Activated naive CD8-positive, alpha-beta T cell treated with anti-CD3 and anti-CD28 coated beads, Interleukin-2, amount 10 ng/mL, durations not matched to agents 7 days and 5 days (primary cell): ENCODE results near the gene RIPK4. TPM values are rescaled to one million over a fixed set of nuclear protein-coding genes. Genes with fewer than 3 reads are reported as not detected.

Experiments used
- ATAC-seq: fragments of 150-1000 bp; cut with Tn5 transposase; one replicate; pipeline ENCODE4 v1.10.0; 2021; ENCODE audit warnings: low read depth, moderate library complexity
- POLR2A ChIA-PET: fragments of 350-600 bp; sonication (Branson Sonifier 250); formaldehyde crosslinking; loops from one replicate; lab custom pipeline; 2021; ENCODE audit warnings: antibody characterized with exemption; lab: Charles Lee
- DNase-seq: peaks from one replicate; pipeline ENCODE4 v3.0.0; 2021
- H3K27ac Mint-ChIP-seq: one replicate; pipeline ENCODE4 v1.8.0; 2022; ENCODE audit warnings: mild to moderate bottlenecking, mixed read lengths
- H3K27me3 Mint-ChIP-seq: one replicate; pipeline ENCODE4 v1.8.0; 2022; ENCODE audit warnings: mild to moderate bottlenecking, moderate library complexity, mixed read lengths
- H3K36me3 Mint-ChIP-seq: one replicate; pipeline ENCODE4 v1.8.0; 2021; ENCODE audit warnings: mild to moderate bottlenecking, mixed read lengths
- H3K4me1 Mint-ChIP-seq: one replicate; pipeline ENCODE4 v1.8.0; 2021; ENCODE audit warnings: mixed read lengths
- H3K4me3 Mint-ChIP-seq: one replicate; pipeline ENCODE4 v1.8.0; 2022; ENCODE audit warnings: mild to moderate bottlenecking, moderate library complexity, mixed read lengths
- H3K9me3 Mint-ChIP-seq: one replicate; pipeline ENCODE4 v1.8.0; 2021; ENCODE audit warnings: mixed read lengths
- total RNA-seq, 2 experiments: library from RNA; stranded (reverse); gene quantifications; one replicate each; pipeline ENCODE4 v1.2.3, GENCODE V29; 2021

The RIPK4 gene
- total RNA-seq, 2 experiments from 2014 or later: 0.19 to 0.20 TPM

DNA sequence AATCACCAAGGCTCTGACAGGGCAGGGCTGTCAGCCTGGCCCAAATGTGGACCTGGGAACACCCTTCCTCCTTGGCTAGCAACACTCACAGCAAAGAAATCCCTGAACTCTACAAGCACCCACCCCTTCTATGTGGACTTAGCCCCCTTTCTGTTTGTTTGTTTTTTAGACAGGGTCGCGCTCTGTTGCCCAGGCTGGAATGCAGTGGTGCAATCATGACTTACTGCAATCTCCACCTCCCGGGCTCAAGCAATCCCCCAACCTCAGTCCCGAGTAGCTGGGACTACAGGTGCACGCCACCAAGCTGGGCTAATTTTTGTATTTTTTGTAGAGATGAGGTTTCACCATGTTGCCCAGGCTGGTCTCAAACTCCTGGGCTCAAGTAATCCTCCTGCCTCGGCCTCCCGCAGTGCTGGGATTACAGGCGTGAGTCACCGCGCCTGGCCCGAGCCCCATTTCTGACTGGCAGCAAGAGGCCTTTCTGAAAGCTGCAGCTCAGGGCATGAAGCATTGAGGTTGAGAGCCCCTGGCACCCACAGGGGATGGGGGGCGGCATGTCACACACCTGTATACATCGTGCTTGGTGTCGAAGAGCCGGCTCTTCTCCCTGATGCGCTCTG, 16.2 kb downstream of the RIPK4 start:
- H3K4me1 Mint-ChIP-seq: no peaks in the 10 kb centered on the region
- DNase-seq (no peak), ATAC-seq (no peak)
- no peaks in the 10 kb centered on the region for H3K9me3 Mint-ChIP-seq
- POLR2A ChIA-PET: no interaction called here
- no peak overlapping the region for H3K27ac Mint-ChIP-seq
- no peak overlapping the region for H3K4me3 Mint-ChIP-seq
- H3K27me3 Mint-ChIP-seq: no peaks in the 10 kb centered on the region
- no peaks in the 10 kb centered on the region for H3K36me3 Mint-ChIP-seq

DNA sequence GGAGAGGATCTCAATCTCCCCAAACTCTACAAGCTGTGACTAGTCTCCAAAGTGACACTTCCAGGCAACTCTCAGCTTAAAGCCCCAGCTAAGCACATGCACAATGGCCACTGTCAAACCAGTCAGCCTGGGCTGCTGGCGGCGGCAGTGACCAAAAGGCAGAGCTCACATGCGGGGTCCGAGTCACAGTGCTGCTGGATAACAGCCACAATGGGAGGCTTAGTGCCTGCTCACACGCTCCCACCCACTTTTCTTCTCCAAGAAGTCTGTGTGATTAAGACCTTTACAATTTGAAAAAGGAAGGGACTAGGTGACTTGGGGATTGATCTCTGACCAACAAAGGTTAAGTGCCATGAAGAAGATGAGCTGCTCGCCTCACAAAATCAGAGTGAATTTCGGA, 16.8 kb downstream of the RIPK4 start:
- H3K4me3 Mint-ChIP-seq: no peak overlapping the region
- H3K9me3 Mint-ChIP-seq: no peaks in the 10 kb centered on the region

DNA sequence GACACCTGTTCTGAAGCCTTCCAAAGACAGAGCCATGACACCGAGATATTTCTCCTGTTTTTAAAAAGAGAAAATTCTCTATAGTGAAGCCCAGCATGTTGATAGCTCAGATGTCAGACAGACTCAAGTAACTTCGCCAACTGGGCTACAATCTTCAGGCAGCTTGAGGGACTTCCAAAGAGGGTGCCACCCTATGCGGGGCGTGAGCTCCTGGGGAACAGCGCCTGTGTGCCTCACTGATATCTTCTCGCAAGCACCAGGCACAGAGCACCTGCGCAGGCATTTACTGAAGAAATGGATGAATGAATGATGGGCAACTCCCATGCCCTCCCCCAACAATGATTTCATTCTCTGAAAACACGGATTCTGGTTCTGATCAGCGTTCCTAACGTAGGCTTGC, 17.6 kb downstream of the RIPK4 start:
- Mint-ChIP-seq H3K27me3 (no peaks in the 10 kb centered on the region), H3K9me3 (no peaks in the 10 kb centered on the region), H3K4me1 (no peaks in the 10 kb centered on the region), H3K4me3 (no peak overlapping the region), H3K36me3 (no peaks in the 10 kb centered on the region), H3K27ac (no peak overlapping the region)
- POLR2A ChIA-PET: no interaction called here
- no peak for DNase-seq
- ATAC-seq: no peak

More for the DNA sequence above, 16.8 kb downstream of the RIPK4 start:
- no peaks in the 10 kb centered on the region for H3K36me3 Mint-ChIP-seq
- no peak for DNase-seq
- H3K27me3 Mint-ChIP-seq: no peaks in the 10 kb centered on the region
- no peaks in the 10 kb centered on the region for H3K4me1 Mint-ChIP-seq
- POLR2A ChIA-PET: no interaction called here
- H3K27ac Mint-ChIP-seq: no peak overlapping the region
- no peak for ATAC-seq

DNA sequence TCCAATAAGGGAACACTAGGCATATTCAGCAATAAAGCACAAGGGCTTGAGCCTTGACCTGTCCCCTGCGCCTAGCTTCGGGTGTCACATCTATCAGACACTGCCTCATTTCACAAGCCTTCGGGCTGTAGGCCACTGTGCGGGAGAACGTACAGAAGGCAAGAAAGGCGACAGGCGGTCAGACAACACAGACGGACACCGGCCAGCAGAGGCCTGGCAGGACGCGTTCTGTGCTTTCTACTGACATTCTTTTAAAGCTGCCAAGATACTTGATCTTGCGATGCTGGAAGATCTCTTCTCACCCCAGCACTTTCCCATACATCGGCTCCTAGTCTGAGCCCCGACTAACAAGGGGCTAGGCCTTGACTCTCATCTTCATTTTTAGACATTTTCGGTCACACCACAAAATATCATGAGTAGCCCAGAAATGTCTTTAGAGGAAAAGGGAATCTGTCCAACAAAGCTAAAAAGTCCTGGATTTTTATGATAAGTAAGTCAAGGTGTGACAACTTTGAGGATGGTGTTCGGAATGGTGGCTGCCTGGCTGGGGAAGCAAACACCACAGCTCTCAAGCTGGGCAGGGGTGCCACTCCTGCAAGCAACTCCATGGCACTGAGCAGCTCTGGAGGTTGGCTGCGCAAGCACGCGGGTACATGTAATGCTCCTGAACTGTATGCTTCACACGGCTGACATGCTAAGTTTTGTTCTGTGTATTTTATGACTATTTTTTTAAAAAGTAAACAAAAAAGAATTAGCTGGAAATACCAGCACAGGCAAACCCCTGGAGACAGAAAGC, 18.7 kb downstream of the RIPK4 start:
- Mint-ChIP-seq H3K27me3 (no peaks in the 10 kb centered on the region), H3K27ac (no peak overlapping the region), H3K4me1 (no peaks in the 10 kb centered on the region), H3K36me3 (no peaks in the 10 kb centered on the region), H3K4me3 (no peak overlapping the region), H3K9me3 (no peaks in the 10 kb centered on the region)
- DNase-seq (no peak), ATAC-seq (no peak)
- POLR2A ChIA-PET: no interaction called here

- POLR2A ChIA-PET: no interaction called here
- DNase-seq: no peak
- H3K9me3 Mint-ChIP-seq: no peaks in the 10 kb centered on the region
- no peaks in the 10 kb centered on the region for H3K4me1 Mint-ChIP-seq
- H3K4me3 Mint-ChIP-seq: no peak overlapping the region
- H3K36me3 Mint-ChIP-seq: no peaks in the 10 kb centered on the region
- ATAC-seq: no peak
- no peak overlapping the region for H3K27ac Mint-ChIP-seq
- H3K27me3 Mint-ChIP-seq: no peaks in the 10 kb centered on the region
Measured at GRCh38 chr21:41746744-41747006, 20.2 kb downstream of the RIPK4 start.

DNA sequence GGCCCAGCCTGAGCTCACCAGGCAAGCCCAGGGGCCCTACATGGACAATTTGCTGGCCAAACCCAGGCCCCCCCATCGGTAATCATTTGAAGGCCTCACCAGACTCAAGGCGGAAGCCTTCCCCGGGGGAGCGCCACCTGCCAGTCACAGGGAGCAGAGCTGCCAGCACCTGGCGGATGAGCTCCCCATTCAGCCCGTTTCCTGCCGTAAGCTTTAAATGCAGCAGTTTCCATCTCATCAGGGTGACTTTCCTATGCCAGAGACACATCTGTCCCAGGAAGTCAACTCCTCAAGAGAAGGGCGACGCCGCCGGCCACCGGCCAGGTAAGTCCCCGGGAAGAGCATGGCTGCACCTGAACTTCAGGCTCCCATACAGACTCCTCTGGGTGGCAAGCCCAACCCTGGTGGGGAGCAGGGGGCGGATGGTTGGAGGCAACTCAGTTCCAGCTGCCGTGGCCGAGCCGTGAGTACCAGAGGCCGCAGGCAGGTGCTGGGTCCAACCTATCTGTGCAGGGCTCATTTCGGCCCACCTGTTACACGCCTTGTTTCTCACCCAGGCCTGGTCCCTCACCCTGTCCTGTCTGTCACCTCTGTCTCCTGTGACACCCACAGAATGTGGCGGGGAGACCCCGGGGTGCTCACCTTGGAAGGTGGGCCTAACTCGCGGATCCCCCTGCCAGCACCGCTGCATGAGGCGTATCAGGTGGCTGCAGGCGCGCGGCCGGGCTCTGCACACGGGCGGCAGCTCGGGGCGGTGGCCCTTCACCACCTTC, 20.7 kb downstream of the RIPK4 start:
- no peak for DNase-seq
- no peaks in the 10 kb centered on the region for H3K36me3 Mint-ChIP-seq
- POLR2A ChIA-PET: no interaction called here
- no peaks in the 10 kb centered on the region for H3K9me3 Mint-ChIP-seq
- H3K27me3 Mint-ChIP-seq: no peaks in the 10 kb centered on the region
- no peak overlapping the region for H3K27ac Mint-ChIP-seq
- no peaks in the 10 kb centered on the region for H3K4me1 Mint-ChIP-seq
- no peak overlapping the region for H3K4me3 Mint-ChIP-seq
- no peak for ATAC-seq

- H3K27me3 Mint-ChIP-seq: no peaks in the 10 kb centered on the region
- DNase-seq (no peak), ATAC-seq (no peak)
- H3K9me3 Mint-ChIP-seq: no peaks in the 10 kb centered on the region
- no peak overlapping the region for H3K27ac Mint-ChIP-seq
- no peaks in the 10 kb centered on the region for H3K4me1 Mint-ChIP-seq
- no peaks in the 10 kb centered on the region for H3K36me3 Mint-ChIP-seq
- POLR2A ChIA-PET: no interaction called here
- no peak overlapping the region for H3K4me3 Mint-ChIP-seq
Measured at GRCh38 chr21:41745026-41745820, 21.6 kb downstream of the RIPK4 start.

GRCh38 chr21:41744028-41744930, 22.6 kb downstream of the RIPK4 start:
- no peak for ATAC-seq
- H3K4me3 Mint-ChIP-seq: no peak overlapping the region
- no peak for DNase-seq
- H3K27me3 Mint-ChIP-seq: no peaks in the 10 kb centered on the region
- H3K9me3 Mint-ChIP-seq: no peaks in the 10 kb centered on the region
- no peaks in the 10 kb centered on the region for H3K36me3 Mint-ChIP-seq
- POLR2A ChIA-PET: no interaction called here
- H3K27ac Mint-ChIP-seq: no peak overlapping the region
- H3K4me1 Mint-ChIP-seq: no peaks in the 10 kb centered on the region

GRCh38 chr21:41743321-41744027, 23.4 kb downstream of the RIPK4 start:
- ATAC-seq (no peak), DNase-seq (no peak)
- H3K9me3 Mint-ChIP-seq: no peaks in the 10 kb centered on the region
- POLR2A ChIA-PET: no interaction called here
- no peaks in the 10 kb centered on the region for H3K4me1 Mint-ChIP-seq
- H3K36me3 Mint-ChIP-seq: no peaks in the 10 kb centered on the region
- H3K27ac Mint-ChIP-seq: no peak overlapping the region
- no peaks in the 10 kb centered on the region for H3K27me3 Mint-ChIP-seq
- H3K4me3 Mint-ChIP-seq: no peak overlapping the region

- no peak overlapping the region for H3K27ac Mint-ChIP-seq
- H3K9me3 Mint-ChIP-seq: no peaks in the 10 kb centered on the region
- no peak for ATAC-seq
Measured at GRCh38 chr21:41742073-41742875, 24.6 kb downstream of the RIPK4 start.

GRCh38 chr21:41741253-41742072, 25.4 kb downstream of the RIPK4 start:
- POLR2A ChIA-PET: no interaction called here

More at GRCh38 chr21:41742073-41742875, 24.6 kb downstream of the RIPK4 start:
- Mint-ChIP-seq H3K36me3 (no peaks in the 10 kb centered on the region), H3K4me3 (no peak overlapping the region), H3K4me1 (no peaks in the 10 kb centered on the region), H3K27me3 (no peaks in the 10 kb centered on the region)
- POLR2A ChIA-PET: no interaction called here
- DNase-seq: no peak

More at GRCh38 chr21:41741253-41742072, 25.4 kb downstream of the RIPK4 start:
- no peaks in the 10 kb centered on the region for H3K9me3 Mint-ChIP-seq
- no peak overlapping the region for H3K4me3 Mint-ChIP-seq
- ATAC-seq (no peak), DNase-seq (no peak)
- no peaks in the 10 kb centered on the region for H3K4me1 Mint-ChIP-seq
- H3K36me3 Mint-ChIP-seq: no peaks in the 10 kb centered on the region
- H3K27ac Mint-ChIP-seq: no peak overlapping the region
- H3K27me3 Mint-ChIP-seq: no peaks in the 10 kb centered on the region
